HT1080 (cell line): ENCODE measurements around the gene OBSL1. TPM values are rescaled to one million over a fixed set of nuclear protein-coding genes. Genes with fewer than 3 reads are reported as not detected.
A peak's percentile ranks its signal among the peaks of the same experiment; 100 is the strongest.

ENCODE experiments used
- DNase-seq: peaks from one replicate; pipeline ENCODE4 v3.0.0-alpha.2; 2015; ENCODE audit warnings: low read depth
- total RNA-seq: library from RNA; depleted of rRNA; stranded (reverse); fragments of >200 nt; shearing (Covaris generic); gene quantifications from 2 replicates; pipeline ENCODE4 v1.2.3, GENCODE V29; 2014

The OBSL1 gene
- total RNA-seq, 1 experiment from 2014 or later: 71.0 TPM

GRCh38 chr2:219516888-219517287, 54.5 kb downstream of the OBSL1 start:
- no peak for DNase-seq

- no peak for DNase-seq
Observed at GRCh38 chr2:219515874-219516629, 55.3 kb downstream of the OBSL1 start.

- DNase-seq: no peak
Observed at GRCh38 chr2:219514836-219515235, 56.5 kb downstream of the OBSL1 start.

DNA sequence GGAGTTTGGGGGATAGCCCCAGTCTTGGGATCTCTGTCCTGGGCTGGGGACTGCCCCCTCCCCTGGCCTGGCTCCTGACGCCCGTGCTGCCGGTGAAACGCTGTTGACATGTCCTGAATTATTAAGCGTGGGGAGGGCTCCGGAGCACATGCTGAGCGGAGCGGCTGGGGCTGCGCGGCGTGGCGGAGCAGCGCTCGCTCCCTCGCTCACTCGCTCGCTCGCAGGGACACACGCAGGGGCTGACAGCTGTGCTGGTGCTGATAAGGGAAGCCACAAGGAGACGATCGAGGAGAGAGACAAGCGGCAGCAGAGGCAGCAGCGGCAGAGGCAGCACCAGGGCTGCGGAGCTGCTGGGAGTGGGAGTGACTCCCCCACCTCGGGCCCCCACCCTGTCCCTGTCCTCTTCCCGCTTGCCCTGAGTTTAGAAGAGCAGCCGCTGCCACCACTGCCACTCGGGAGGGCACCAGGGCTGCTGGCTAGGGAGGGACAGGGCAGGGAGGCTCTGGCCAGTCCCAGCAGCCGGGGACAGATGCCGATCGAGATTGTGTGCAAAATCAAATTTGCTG, 57.1 kb downstream of the OBSL1 start, which contains the start of gene ASIC4:
Gene ASIC4, plus strand, starts transcription at position 287 of the 566 bp plus-strand sequence. Its CDS starts 243 bp downstream, at position 530.
- DNase-seq: no peak

- no peak for DNase-seq
Observed at GRCh38 chr2:219513787-219514186, 57.6 kb downstream of the OBSL1 start.

DNA sequence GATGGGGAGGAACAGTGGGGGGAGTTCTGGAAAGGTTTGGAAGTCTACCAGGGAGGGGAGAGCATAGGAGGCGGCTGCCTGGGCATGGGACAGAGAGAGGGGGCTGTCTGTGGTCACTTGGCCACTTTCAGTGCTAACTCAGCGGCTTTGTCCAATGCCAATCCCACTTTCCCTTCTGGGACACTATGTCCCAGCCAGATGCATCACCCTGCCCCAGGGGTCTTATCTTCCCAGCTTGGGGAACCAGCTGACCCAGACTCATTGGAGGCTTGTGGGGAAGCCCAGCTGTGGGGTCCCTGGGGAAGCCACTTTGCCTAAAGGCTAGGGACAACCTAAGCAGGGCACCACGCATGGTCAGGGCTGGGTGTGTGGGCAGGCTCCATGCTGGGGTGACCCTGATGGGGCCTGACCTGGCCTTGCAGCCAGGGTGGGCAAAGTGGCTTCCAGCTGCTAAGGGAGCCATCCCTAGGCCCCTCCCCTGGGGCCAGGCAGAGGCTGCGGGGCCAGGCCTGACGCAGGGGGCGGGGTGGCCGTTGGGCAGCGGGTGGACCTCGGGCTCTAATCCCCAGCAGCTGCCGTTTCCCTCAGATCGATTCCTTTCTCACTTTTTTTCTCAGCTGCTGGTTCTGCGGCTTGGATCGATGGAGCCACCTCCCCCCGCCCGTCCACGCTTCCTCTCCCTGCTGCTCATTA, 58.7 kb downstream of the OBSL1 start:
- DNase-seq: no peak

- DNase-seq: no peak
Observed at GRCh38 chr2:219511547-219512325, 59.6 kb downstream of the OBSL1 start.

DNA sequence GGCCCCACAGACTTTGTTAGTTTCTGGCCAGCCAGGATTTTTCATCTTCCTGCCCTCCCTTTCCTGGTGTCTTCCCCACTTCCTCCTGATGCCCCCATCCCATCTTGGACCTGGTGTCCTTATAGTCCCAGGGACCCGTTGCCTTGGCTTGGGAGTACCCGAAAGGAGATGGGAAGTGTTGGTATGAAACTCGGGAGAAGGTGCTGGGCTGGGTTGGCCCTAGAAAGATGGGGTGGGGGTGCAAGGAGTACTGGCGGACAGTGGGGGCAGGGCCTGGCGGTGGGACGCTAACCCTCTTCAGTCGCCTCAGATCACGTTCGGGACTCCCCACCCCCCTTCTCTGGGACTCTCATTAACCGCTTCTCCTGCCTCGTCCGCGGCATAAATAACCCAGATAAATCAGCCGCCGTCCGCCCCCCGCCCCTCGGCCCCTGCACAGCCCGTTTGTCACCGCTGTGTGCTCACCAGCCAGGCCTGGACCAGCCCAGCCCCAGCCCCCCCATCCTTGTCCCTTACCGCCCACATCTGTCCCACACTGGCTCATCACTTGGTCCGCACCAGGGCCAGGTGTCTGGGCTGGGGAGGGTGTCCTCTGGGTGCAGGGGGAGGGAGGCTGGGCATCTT, 60.7 kb downstream of the OBSL1 start:
- DNase-seq: no peak

DNA sequence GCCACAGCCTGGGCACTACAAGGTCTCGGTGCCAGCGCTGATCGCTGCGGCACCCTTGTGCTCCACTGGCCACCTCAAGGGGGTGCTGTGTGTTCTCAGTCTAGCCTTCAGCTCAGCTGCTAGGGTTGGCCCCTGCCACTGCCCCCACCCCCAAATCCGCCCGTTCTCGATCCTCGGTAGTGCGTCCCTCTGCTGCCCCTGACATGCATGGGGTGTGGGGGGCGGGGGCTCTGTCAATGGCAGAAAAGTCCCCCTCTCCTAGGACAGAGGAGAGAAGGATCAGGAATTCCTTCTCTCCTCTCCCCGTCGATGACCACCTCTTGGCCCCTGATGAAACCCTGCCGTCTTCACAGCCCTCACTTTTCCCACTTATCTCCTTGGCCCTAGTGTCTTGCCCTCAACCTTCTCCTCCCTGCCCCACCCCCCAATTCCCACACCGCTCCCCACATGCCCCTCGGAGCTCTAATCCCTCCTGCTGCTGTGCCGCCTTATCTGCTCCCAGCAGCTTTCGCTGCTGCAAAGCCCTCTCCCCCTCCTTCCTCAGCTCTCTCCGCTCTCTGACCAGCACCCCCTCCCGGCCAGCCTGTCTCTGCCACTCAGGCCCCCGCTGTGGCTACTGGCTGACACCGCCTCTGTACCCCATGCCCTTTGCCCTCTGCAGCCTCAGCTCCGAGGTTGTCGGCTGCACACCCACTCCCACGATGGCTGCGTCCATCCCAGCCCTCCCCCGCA, 61.4 kb downstream of the OBSL1 start:
- peak; percentile 39 for DNase-seq

DNA sequence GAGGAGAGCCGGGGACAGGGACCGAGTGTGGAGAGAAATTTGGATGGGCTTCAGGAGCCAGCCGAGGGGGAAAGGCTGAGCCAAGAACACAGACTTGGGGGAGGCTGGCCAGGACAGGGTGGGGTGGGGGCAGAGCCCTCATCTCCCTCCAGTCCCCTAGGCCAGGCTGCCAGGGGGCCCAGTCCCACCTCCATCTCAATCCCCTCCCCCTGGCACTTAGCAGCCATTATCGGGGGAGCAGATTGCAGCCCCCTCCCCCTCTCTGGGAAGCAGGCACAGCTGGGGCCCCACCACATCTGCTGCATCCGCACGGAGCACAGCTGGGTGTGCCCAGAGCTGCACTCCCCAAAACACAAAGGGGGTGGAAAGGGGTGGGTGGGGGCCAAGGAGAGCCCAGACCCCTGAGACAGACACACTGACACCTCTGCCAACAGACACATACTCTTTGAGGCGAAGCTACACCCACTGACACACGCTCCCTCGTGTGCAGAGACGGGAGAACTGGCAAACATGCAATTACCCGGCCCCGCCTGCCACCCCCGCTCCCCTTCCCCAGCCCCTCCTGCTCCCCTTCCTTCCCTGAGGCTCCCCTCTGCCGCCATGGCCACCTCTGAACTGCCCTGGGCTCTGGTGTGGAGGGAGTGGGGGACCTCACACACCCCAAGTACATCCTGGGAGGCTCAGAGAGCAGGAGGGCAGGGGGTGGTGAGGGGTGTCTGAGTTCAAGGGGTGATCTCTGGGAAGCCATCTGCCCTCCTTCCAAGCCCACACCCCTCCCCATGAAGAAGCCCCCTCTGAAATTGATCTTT, 62.2 kb downstream of the OBSL1 start:
- no peak for DNase-seq

DNA sequence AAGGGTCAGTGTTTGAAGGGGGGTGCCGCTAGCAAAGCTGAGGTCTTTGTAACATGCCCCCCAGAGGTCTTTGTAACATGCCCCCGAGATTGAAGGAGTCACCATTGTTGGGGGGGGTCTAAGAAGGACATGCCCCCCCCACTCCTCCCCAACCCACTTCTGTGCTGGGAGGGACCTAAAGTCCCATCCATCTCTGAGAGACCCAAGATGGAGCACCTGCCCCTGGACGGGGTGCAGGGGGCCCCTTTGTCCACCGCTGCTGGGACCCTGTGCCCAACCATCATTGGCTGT, 63.0 kb downstream of the OBSL1 start:
- no peak for DNase-seq

DNA sequence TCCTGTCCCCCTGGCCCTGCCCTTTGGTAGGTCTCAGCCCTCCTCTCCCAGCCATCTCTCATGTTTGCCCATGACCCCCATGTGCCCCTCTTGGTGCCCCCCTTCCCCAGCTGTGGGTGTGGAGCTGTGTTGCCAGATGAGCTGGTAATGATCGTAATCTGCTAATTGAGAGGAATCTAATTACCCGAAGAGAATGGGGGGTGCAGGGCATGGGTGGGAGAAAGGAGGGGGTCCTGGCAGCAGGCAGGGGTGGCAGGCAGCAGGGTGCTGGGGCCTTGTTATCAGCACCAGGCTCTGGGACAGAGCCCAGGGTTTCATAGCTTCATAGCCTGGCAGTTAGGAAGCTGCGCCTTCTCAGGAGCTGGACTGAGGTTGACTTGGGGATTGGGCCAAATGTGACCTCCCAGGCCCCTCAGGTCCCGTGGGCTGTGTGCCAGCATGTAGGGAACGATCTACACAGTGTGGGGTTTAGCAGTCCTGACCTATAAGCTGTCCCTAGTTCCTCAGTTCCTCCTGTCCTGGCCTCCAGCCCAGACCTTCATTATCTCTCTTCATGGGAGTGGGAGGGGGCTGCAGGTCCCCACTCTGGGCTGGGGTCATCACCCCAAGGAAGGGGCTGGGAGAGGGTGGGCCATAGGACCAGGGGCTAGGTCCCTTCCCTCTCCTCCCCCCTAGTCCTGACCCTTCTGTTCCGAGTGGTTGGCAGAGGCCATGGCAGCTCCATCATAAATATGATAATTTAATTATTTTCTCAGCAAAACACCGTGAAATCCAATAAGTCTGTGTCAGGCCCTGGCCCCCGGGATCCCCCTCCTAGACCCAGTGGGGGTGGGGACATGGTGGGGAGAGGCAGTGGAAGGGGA, 63.5 kb downstream of the OBSL1 start:
- no peak for DNase-seq

DNA sequence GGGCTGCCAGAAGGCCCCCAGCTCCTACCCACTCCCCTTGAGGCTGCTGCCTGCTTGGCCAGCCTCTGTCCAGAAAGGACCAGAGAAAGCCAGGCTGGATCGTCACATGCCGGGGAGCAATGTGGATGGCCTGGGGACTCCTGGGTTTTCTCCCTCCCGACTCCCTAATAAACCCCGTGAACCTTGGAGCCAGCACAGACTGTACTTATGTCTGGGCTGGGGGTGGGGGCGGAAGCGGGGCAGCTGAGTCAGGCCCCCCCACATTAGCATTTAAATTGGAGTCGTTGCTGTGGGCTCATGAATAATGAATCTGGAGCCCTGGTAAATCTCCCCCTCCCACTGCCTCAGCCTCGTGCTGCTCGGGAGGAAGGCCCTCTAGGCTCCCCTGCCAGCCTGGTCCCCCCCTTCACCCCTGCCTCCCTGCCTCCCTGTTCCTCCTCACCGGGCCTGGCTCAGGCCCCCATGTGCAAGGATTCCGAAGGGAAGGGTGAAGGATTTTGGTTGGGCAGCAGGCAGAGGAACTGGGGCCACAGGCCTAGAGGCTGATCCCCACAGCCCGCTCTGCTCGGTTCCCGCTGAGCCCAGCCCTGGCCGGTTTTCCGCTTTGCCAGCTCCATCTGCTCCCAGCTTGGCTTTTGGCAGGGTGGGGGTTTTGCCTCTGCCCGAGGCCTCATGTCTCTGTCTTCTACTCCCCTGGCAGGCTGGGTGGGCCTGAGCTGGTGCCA, 64.4 kb downstream of the OBSL1 start:
- DNase-seq: no peak

DNA sequence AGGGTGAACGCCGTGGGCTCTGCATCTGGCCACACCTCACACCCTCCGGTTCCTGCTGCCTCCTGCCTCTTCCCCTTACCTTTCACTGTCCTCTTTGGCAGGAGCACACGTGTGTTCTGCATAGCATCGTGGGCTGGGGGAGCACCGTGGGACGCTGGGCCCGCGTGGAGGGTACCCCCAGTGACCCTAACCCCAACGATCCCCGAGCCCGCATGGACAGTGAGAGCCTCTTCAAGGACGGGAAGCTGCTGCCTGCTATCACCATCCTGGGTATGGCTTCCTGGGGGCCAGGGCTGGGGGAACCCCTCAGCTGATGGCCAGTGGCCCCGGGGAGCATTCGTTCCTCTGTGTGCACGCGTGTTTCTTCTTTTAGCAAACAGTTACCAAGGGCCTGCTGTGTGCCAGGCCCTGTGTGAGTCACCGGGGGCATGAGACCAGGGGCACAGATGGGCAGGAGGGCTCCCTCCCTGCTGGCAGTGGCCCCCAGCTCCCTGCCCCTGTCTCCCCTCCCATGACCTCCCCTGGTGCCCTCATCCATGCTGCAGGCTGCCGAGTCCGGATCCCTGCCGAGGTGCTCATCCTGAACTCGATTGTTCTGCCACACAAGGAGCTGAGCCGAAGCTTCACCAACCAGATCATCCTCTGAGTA, 65.1 kb downstream of the OBSL1 start:
- no peak for DNase-seq

DNA sequence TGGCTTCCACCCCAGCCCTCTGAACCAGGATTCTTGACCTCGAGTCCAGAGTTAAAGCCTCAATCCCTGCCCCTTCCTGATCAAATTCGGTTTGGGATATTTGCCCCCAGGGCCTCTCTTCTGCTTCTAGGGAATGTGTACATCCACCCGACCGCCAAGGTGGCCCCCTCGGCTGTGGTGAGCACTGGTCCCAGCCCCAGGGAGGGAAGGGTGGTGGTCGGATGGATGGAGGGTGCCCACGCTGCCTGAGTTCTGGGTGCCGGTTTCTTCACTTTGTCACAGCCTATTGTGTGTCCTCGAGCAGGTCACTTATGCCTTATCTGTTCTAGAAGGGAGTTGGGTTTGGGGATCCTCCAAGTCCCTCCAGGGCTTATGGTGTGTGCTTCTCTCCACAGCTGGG, 65.8 kb downstream of the OBSL1 start:
- DNase-seq: no peak

DNA sequence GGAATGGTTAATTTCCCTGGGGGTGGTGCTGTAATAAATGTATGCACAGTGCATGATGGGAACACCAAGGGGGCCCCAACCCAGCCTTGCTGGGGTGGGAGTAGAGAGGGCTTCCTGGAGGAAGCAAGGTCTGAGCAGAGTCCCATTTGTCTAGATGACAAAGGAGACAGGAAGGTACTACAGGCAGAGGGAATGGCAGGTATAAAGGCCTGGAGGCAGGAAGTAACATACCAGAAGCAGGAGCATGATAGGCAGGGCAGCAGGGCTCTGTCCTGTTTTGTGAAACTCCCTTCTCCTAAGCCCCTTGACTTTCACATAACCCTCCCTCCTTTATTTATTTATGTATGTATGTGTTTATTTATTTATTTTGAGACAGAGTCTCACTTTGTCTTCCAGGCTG, 68.7 kb downstream of the OBSL1 start:
- no peak for DNase-seq

GRCh38 chr2:219501849-219502248, 69.5 kb downstream of the OBSL1 start:
- DNase-seq: no peak
